Subcutaneous adipose tissue (tissue), 4 donors: ENCODE data around the gene RUFY3. TPM values are rescaled to one million over a fixed set of nuclear protein-coding genes. Genes with fewer than 3 reads are reported as not detected.

Source experiments
- CTCF ChIP-seq: fragments of 450-650 bp; IDR thresholded peaks from one replicate; pipeline ENCODE4 v1.5.1; 2016; ENCODE audit warnings: low read depth, mild to moderate bottlenecking, control low read depth, antibody characterized with exemption, moderate library complexity
- total RNA-seq, 4 donors: library from RNA; depleted of rRNA; stranded (reverse); fragments of >200 nt; gene quantifications; one replicate each; pipeline ENCODE4 v1.1.0, GENCODE V29; 2016

The RUFY3 gene
- total RNA-seq, 4 donors from 2014 or later, result 47.1 to 75.3 (median 58.6) TPM

GRCh38 chr4:70704215-70704930 is 17.4 kb upstream of the RUFY3 start:
- no peak for TF ChIP-seq CTCF

GRCh38 chr4:70704931-70705182 is 16.9 kb upstream of the RUFY3 start:
- TF ChIP-seq CTCF, result no peak

GRCh38 chr4:70705183-70706043 is 16.4 kb upstream of the RUFY3 start:
- no peak for TF ChIP-seq CTCF

GRCh38 chr4:70706044-70706461 is 15.7 kb upstream of the RUFY3 start:
- TF ChIP-seq CTCF, result no peak

- no peak for TF ChIP-seq CTCF
Observed at GRCh38 chr4:70706516-70706915, 15.2 kb upstream of the RUFY3 start.

- no peak for TF ChIP-seq CTCF
Observed at GRCh38 chr4:70709611-70710205, 12.1 kb upstream of the RUFY3 start.

GRCh38 chr4:70711599-70711998 is 10.2 kb upstream of the RUFY3 start:
- no peak for TF ChIP-seq CTCF
